AG08396 (cell line): ENCODE data around the gene WDR54.
A peak's percentile ranks its signal among the peaks of the same experiment; 100 is the strongest.
"Not testable (repeated sequence)": the region's sequence is repeated elsewhere in the genome, so short reads cannot be mapped to it uniquely, and the experiment has no call there.

Experiments used
- DNase-seq: peaks from one replicate; pipeline ENCODE4 v3.0.0; 2012; ENCODE audit warnings: low spot score, mixed read lengths

The WDR54 gene

DNA sequence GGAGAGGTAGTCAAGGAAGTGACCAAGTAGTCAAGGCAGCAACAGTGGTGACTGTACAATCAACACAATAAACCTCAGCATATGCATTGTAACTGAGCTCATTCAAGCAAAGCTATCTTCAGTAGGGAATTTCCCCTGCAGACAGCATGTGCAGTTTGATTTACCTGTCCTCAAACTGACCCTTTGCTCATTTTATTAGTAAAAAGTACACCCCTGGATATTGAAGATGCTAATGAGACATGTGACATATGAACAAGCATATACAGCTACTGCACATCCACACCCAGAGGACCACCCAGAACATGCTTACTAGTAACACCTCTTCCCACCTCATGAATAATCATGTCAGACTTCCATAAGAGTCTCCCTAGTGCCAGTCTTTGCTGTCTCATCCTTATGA, 15.5 kb upstream of the WDR54 start:
- no peak for DNase-seq

DNA sequence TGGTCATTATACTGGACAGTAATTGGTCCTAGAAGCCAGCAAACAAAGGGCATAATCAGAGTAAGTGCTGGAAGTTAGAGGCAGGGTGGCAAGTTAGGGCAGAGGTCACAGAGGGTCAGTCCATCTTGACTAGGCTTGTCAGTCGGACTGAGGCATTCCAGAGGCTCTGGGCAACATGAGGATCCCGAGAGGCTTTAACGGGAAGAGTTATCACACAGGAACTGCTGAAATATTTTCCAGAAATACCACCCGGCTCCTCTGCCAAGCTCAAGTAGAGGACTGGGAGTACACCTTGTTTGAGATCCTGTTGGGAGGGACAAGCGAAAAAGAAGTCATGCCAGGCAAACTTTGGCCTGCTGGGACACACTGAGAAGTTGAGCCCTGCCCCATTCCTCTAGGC, 13.8 kb upstream of the WDR54 start:
- no peak for DNase-seq

DNA sequence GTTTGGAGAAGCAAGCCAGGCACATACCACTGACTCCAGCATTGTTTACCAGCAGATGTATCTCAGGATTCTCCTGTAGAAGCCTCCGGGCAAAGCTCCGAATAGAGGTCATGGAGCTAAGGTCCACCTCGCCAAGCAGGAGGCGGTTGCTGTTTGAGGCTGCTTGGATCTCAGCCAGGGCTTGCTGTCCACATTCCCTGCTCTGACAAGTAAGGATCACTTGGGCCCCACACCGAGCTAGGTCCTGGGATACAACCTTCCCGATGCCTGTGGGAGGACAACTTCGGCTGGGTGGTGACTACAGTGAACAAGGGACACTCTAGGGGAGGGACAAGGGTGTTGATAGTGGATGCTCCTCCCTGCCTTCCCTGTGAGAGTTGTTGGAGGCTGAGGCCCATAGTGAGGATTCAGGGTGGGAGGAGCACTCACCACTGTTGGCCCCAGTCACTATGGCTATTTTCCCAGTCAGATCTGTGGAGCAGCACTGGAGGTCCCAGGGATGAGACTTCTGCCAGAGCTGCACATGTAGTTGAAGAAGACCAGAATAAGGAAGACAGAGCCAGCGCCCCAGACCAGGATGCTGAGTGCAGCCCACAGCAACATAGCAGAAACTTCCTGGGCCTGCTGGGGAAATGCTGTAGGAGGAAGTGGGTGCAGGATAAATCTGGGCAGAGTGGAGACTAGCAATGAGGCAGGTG, 8.4 kb upstream of the WDR54 start:
- DNase-seq: no peak

DNA sequence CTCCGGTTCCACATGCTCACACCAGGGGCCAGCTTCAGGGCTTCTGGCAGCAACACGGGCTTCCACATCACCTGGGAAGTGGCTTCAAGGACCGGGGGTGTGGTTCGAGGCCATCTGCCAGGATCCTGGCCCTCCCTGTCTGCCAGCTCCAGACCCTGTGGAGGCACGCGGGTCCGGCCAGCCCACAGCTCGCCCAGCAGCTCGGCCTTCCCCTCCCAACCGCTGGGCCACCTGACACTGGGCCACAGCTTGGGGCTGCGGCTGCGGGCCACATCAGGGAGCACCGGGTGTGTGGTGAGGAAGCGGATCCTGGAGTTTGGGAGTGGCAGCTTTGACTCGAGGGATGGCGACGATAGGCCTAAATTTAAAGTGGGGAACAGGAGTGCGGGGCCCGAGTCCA, 7.1 kb upstream of the WDR54 start:
- no peak for DNase-seq

DNA sequence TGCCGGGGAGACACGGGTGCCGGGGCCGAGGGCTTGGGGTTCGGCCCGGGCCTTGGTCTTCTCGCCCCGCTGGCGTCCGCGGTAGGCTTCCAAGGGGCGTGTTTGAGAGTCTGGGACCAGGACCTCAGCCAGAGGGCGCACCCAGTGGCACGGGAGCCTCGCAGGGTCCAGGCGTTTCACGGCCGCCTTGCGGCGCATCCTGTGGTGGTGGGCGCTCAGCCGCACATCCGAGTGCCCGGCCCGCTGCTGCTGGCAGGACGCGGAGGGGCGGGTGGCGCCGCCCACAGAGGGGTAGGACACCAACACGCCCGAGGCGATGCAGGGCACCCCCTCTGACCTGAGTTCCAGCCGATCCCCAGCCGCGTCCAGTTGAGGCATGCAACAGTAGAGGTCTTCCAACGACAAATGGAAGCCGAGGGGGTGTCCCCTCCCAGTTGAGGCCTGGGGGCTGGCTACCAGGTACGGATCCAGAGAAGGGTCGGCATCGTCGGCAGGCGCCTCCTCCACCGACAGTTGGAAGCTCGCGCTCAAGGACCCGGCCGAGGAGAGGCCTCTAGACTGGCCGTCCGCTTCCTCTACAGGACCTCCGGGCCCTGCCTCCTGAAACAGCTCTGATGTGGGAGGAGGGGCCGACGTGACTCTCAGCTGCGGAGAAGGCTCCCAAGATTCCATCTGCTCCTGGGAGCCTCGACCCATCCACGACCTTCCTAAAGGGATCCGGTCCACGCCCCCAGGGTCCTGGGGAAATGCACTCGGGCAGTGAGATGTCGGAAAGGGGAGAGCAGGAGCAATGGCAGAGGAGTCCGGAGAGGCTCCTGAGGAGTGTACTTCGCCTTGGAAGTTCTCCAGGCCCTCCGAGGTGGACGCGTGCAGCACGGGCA, 6.4 kb upstream of the WDR54 start:
- DNase-seq: peak; percentile 78

DNA sequence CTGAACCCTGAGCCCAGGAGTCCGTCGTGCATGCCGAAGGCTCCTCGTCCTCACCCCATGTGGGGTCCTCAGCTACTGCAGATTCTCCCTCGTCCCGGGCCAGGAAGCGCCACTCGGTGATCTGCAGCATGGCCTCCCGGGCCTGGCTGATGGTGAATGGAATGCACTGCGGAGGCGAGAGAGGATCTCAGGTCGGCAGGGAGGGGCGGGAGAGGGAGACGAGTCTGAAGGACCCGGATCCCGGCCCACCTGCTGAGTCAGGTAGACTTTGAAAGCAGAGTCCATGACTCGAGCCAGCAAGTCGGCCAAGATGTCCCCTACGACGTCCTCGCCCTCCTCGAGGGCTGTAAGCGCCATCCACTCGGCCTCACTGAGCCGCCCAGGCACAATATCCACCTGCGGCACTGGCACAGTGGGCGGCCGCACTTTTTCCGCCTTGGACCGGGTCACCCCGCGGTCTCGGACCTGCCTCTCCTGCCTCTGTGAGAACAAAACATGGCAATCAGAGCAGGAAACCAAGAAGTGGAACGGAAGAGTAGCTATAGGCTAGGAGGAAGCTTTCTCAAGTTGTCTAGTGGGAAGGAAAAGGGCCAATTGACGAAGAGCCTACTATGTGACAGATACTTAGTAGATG, 5.7 kb upstream of the WDR54 start:
- DNase-seq: no peak

DNA sequence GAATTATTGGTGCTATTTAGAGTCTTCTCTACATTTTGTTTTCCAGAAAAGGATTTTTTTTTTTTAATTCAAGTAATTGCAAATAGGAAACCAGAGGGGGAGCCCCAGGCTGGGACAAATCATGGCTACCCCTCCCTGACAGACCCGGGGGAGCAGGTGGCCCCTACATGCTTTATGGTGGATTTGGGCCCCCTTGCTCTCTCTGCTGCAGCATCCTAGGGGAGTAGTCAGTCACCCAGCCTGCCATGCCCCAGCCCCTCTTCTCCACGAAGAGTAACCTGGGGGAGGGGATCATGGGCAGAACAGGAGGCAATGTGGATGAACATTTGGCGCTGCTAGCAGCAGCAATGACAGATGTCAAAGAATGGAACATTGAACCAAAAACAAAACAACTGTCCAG, 4.8 kb upstream of the WDR54 start:
- no peak for DNase-seq

DNA sequence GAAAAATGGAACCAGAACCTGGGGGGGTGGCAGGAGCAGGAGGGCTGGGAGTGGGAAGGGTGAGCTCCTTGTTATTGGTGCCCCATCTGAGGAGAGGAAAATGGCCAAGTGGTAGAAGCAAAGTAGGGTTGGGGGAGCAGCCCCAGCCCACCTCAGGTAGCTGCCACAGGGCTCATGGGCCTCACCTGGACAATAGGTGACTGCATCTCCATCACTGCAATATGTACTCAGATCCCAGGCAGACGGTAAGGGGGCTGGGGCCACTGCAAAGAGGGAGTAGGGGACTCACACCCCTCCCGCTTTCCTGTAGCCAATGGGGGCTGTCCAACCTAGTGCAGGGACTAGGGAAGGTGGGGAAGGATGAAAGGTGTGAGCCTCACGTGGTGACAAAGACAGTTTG, 4.3 kb upstream of the WDR54 start:
- no peak for DNase-seq

DNA sequence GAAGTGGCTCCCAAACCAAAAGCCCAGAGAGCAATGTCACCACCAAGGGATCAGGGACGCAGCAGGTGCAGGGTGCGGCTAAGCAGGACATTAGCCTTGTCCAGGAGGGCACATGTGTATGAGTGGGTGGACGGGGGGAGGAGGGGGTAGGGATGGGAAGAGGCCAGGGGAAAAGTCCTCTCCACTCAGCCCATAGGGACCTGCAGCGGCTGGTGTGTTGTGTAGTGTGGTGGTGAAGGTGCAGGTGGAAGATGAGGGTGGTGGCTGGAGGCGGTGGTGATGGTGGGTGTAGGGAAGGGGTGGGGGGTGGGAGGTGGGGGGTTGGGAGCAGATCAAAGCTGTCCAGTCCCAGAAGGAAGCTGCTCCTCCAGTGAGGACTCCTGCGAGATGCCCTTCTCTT, 3.8 kb upstream of the WDR54 start:
- DNase-seq: no peak

DNA sequence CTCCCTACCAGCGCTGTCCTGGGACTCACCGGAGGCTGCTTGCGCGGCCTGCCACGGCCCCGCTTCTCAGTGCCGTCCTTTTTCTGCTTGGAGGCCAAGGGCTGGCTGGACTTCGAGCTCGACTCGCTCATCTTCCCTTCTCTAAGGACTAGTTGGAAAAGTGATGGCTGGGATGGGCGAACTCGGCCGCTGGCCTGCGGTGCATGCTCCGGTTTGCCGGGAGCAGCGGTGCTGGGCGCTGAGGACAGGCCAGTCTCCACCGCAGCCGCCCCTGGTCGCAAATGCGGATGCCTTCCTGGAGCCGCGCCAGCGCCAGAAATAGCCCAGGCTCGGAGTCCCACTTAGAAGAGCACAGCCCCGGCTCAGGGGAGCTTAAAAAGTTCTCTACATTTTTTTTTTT, 3.2 kb upstream of the WDR54 start:
- DNase-seq: no peak

DNA sequence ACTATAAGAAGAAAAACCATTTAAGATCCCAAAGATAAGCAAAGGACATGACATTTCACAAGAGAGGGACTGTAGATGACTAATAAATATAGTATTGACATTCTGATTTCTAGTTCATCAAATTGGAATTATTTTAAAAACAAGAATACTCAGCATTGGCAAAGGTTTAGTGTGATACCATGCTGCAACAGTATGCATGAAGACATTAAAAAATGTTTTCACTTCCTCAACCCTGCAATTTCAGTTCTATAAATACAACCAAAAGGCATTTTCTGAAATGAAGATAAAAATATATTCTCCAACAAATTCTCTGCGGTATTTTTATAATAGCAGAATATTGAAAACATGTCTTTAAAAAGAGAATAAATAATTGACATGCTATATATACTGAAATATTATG, 2.2 kb upstream of the WDR54 start:
- DNase-seq: no peak

DNA sequence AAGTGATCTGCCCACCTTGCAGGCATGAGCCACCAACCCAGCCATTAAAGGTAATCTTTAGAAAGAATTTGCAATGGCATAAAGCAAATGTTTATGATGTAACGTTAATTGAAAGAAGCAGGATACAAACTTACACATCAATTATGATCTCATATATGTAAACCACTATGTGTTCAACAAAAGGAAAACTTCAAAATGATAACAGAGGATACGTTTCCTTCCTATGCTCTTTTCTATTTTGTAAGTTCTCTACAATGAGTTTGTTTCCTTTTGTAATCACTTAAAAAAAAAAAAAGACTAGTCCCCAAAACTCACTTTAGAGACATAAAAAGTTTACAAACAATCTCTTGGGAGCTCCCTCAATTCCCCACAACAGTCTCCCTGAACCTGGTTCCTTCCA, 1.5 kb upstream of the WDR54 start:
- DNase-seq: no peak

DNA sequence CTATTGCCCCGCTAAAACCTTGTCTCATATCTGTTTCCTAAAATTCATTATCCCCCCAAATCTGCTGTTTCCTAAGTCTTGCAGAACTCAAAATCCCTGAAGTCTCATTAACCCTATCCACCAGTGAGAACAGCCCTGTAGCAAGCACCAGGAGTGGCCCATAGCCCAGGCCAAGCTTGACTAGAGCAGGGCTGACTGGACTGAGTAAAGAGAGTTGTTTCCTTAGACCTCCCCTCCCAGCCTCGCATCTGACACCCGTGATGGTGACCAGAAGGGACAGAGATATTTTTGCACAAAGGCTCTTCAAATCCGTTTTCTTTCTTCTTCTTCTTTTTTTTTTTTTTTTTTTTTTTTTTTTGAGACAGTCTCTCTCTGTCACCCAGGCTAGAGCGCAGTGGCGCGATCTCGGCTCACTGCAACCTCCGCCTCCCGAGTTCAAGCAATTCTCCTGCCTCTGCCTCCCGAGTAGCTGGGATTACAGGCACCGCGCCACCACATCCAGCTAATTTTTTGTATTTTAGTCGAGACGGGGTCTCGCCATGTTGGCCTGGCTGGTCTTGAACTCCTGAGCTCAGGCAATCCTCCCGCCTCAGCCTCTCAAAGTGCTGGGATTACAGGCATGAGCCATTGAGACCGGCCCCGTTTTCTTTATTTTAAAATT, 957 bp upstream of the WDR54 start:
- DNase-seq: not testable (repeated sequence)

DNA sequence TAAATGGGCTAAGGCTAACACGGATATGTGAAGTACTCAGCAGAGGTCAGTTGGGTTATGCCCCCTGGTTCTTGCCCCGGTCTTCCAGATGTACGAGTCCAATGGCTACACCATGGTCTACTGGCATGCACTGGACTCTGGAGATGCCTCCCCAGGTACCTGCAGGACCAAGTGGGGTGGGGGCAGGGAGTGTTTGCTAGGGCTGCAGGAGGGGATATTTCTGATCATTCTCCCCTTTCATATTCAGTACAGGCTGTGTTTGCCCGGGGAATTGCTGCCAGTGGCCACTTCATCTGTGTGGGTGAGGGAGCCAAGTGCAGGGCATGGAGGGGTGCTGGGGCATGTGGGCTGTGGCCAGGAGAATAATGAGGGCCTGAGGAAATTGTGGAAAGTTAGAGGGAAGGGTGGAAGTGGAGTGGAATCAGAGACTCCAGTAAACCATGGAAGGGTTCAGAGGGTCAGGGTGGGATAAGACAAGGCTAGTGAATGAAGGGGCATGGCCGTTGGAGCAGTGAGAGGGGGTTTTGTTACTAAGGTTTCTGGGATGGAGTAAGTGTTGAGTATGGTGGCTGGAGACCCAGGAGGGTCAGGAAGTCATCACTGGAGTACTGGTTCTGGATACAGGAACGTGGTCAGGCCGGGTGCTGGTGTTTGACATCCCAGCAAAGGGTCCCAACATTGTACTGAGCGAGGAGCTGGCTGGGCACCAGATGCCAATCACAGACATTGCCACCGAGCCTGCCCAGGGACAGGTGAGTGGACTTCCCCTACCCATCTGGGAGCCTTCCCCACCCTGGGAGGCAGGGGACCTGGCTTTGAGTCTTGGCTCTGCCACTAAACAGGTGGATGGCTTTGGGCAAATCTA, 1.9 kb downstream of the WDR54 start:
- no peak for DNase-seq

DNA sequence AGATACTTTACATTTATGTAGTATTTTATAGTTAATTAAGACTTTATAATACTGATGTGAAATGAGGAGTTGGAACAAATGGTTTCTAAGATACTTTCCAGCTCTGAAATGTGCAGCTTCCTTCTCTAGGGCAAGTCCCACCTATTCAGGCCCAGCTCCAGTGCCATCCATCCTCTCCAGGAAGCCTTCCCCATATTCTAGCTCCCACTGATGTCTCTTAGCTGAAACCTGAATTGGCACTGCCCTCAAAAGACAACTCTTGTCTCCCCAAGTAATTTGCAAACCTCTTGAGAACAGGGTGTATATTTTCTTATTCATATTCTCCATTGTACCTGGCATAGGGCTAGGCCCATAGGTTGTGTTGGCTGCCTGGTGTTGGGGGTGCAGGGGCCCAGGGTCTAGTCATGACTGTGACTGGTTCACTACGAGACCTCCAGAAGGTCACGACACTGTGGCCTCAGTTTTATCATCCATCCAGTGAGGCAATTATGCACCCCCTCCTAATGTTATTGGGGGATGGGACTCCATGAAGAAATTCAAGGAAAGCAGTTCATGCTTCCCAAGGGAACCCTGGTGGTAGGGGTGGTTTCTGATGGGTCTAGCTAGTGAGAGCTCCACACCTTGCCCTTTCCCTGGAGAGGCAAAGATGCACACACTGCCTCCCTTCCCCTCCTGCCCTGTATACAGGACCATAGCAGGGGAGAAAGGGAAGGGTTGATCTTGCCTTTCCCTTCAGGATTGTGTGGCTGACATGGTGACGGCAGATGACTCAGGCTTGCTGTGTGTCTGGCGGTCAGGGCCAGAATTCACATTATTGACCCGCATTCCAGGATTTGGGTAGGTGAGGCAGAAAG, 2.8 kb downstream of the WDR54 start:
- DNase-seq: no peak

DNA sequence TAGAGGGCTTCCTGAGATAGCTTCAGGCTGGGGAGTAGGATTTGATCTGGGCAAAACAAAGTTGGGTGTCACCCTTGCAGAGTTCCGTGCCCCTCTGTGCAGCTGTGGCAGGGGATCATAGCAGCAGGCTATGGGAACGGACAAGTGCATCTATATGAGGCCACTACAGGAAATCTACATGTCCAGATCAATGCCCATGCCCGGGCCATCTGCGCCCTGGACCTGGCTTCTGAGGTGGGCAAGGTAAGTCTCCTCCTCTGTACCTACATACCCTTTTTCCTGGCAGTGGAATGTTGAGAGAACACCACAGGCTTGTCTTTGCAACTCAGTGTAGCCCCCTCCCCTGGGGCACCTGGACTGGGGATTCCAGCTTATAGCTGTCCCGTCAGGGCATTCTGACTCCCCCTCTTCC, 3.5 kb downstream of the WDR54 start:
- DNase-seq: no peak

DNA sequence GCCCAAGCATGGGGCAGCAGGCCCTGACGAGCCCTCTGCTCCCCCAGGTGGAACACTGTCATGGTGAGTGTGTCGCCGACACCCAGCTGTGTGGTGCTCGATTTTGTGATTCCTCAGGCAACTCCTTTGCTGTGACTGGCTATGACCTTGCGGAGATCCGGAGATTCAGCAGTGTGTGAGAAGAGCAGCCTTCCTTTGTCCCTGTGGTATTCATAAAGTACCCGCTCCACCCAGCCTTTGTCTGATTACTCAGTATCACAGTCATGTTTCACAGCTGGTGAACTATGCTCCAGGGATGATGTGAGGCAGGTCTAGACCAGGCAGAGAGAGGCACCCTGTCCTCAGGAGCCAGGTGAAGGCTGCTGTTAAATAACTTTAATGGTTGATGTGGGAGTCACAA, 4.0 kb downstream of the WDR54 start:
- no peak for DNase-seq

DNA sequence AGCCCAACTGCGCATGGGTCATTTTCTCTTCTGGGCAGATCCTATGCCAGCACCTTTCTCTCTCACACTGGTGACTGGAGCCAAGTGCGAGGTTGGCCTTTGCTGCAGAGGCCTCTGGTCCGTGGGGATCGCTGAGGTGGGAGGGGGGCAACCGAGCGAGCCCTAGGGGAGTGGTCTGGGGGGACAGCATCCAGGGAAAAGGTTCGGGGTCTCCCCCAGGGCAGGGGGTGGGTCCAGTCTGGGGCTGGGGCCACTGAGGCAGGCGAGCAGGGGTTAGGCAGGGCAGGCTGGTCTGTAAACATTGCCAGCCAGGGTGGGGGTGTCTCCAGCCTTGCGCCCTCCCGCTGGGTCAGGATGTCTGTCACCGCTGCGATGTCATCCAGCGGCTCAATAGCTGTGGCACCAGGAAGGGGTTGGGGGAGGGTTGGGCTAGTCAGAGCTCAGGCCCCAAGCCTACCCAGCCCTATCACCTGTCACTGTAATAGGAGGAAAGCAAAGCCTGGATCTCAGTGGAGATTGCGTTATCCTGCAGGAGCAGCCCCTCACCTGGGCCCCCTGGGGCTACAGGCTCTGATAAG, 4.7 kb downstream of the WDR54 start:
- no peak for DNase-seq

DNA sequence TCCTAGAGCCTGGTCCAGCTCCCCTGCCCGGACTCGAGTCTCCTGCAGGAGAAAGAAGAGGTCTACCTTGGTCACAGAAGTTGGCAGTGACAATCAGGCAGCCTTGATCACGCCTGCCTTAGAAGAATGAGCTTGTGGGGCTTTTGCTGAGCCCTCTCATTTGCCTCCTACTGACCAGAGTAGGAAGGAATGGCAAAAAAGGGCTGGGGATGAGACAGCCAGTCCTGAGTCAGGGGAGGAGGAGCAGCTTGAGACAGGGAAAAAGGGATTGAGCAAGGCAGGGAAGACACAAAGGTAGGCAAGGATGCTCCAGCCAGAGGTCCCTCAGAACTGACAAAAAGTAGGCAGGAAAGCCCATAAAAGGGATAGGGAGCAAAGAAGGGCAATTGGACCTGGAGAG, 6.0 kb downstream of the WDR54 start:
- no peak for DNase-seq

DNA sequence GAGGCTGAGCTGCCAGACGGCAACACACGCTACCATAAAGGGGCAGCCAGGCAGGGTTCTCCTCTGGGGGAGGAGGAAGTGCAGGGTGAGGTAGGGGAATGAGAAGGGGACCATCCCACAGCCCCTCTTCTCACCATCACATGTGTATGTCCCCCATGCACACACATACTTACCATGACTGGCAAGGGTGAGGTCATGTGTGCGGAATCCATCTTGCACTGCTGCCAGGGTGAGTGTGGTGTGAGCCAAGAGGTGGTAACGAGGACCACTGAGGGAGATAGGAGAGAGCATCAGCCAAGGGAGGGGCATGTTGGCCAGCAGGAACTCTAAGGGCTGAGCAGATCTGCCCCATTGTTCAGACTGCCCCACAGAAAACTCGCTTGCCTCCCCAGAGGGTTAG, 7.1 kb downstream of the WDR54 start:
- no peak for DNase-seq
